HG02870 (cell line): Measurements from ENCODE around the gene NSDHL.

ENCODE experiments used
- ATAC-seq: cut with Tn5 transposase; IDR thresholded peaks from one replicate; pipeline ENCODE4 v1.9.1; 2021; ENCODE audit warnings: mild to moderate bottlenecking, moderate library complexity; ENCODE audit not compliant: unreplicated experiment

Gene NSDHL

DNA sequence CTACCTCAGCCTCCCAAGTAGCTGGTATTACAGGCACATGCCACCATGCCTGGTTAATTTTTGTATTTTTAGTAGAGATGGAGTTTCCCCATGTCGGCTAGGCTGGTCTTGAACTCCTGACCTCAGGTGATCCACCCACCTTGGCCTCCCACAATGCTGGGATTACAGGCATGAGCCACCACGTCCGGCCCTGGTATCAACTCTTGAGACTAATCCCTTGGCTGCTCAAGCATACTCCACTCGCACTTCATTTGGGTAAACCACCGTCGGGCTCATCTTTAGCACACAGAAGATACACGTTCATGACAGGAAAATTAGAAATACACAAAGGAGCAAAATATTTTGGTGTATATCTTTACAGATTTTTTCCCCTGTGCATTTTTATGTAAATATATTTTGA lies 79.2 kb downstream of the NSDHL start:
- ATAC-seq = peak; percentile 44

DNA sequence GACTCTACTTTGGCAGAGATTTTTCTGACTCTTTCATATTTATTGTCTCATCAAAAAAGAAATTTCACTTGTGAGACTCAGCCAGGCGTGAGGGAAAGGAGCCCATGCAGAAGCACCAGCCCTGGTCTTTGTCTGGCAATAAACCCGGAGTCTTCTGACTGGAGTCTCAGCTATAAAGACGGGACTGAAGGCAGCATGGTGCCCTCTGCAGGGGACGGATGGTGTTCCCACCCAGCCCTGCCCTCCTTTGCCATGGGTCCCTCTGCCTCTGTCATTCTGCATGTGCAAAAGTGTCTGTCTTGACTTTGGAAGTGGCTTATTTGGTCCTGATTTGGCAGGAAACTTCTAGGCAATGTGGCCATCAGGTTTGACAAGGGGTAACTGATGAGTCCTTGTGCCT lies 81.2 kb downstream of the NSDHL start:
- no peak for ATAC-seq

DNA sequence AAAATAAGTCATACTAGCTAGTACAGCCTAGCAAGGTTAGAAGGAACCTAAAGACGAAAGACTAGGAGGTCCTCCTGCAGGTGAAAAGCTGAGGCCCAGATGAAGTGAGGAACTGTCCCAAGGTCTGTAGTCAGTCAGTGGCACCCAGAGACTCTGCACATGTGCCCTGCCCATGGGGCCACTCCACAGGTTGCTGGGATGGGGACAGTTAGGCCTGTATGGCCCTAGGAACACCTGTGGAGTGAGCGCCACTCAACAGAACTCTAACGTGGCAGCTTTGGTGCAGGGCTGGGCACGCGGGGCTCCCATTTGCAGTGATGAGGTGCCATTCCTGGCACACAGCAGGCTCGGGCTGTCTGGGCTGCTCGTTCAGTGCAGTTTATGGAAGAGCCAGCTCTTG lies 81.8 kb downstream of the NSDHL start:
- ATAC-seq = no peak

DNA sequence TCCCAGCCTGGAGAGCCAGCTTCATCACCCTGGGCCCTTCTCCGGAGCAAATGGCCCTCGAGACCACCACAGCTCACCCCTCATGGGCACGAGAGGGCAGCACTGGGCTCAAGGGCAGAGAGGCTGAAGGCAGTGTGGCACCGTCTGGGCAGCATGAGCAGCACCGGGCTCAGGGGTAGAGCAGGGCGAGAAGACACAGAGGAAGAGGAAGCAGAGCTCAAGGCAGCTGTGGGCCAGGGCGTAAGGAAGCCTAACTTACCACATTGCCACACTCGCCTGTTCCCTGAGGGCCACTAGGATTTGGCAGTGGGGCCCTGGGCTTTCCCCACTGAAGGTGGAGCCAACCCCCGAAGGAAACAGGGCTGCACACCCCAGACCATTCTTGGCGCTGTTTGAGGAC lies 82.5 kb downstream of the NSDHL start:
- no peak for ATAC-seq

DNA sequence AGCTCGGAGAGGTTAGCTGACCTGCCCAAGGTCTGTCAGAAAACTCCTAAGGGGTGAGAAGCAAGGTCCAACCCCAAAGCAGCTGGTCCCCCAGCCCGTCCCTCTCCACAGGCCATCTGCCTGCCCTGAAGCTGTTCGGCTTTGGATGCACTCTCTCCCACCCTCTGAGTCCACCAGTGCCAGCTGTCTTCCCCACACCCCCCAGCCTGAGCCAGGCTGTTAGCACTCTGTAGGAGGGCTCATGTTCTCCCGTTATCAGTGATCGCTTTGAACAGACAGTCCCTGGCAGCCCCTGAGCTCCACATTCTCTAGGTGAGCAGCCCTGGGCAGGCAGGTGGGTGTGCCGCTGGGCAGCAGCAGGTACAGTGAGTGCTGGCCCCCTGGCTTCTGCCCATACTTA lies 83.0 kb downstream of the NSDHL start:
- ATAC-seq = no peak

DNA sequence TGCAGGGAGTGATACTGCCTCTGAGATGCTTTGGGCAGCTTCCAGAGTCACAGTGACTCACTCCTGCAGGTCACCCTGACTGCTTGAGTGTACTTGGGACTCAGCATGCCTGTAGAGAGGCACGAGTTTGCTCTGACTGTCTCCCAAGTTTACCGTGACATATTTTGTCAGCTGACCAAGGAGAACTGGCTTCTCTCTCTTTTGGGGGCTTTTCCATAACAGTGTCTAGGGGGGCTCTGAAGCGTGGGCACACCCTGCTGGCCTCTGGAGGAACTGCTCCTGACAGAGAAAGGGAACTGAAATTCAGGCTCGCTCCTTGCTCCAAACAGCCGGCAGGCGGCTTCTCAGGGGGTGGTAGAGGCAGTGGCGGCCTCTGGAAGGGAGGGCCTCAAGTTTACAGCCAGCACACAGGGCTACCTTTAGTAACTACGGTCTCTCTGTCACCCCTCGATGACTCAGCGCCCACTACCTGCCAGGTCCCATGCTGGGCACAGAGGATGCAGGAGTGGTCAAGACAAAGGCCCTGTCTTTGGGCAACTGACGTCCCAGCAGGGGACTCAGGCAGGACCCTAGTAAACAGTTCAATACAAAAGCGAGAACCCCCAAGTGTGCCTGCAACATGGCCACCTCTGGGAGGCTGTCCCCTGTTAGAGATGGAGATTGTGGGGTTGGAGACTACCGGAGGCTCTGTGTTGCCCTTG lies 84.8 kb downstream of the NSDHL start:
- ATAC-seq = peak; percentile 80

DNA sequence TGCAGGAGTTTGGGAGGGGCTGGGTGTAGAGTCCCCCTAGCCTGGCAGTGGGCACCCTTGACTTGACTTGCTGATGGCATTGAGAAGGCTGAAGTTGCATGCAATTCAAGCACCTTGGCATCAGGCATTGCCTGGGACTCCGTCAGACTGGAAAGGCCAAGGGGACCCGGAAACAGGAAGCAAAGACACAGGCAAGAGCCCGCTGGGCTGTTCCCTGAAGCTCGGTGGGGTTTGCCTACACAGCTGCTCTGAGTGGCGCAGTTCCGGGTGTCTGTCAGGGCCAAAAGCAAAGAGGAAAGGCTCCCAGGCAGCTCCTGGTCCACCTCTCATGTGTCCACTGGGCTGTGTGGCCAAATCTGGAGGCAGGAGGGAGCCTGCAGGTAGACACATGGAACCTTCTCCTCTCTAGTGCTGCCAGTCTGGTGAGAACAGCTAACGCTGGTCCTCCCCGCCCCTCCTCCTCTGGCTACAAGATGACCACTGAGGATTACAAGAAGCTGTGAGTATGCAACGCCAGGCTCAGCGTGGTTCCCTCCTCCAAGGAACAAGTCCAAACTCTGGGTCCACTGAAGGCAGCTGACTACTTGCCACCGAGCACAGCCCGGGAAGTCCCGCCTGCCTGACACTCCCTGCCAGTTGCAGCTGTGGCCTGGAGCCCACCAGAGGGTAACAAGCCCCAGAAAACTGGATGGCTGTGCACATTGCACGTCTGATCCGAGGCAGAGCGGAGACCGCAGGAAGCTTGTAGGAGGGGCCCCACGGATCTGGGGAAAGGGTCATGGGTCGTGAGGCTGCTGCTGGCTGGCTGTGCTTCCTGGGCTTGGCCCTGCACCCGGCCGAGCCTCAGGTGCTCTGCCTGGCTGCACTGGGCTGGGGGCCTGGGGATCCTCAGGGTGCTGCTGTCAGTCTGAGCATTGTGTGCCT lies 87.1 kb downstream of the NSDHL start:
- no peak for ATAC-seq

DNA sequence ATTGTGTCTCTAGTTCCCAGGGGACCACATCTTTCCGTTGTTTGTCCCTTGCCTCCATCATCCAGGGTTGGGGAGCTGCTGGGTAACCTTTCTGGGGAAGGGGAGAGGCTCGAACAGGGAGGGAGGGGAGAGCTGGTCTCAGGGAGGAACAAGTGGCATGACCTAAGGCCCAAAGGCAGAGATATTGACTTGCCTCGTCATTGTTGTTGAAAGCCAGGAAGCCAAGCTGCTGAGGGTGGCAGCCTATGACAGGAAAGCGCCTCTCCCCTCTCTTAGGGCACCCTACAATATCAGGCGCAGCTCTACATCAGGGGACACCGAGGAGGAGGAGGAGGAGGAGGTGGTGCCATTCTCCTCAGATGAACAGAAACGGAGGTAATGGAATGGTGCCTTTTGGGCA lies 87.8 kb downstream of the NSDHL start:
- no peak for ATAC-seq
